ENCODE results near the gene MIPOL1. TPM values are rescaled to one million over a fixed set of nuclear protein-coding genes. Genes with fewer than 3 reads are reported as not detected.

MIPOL1 gene
- total RNA-seq, 1 donor from 2014 or later = not detected

DNA sequence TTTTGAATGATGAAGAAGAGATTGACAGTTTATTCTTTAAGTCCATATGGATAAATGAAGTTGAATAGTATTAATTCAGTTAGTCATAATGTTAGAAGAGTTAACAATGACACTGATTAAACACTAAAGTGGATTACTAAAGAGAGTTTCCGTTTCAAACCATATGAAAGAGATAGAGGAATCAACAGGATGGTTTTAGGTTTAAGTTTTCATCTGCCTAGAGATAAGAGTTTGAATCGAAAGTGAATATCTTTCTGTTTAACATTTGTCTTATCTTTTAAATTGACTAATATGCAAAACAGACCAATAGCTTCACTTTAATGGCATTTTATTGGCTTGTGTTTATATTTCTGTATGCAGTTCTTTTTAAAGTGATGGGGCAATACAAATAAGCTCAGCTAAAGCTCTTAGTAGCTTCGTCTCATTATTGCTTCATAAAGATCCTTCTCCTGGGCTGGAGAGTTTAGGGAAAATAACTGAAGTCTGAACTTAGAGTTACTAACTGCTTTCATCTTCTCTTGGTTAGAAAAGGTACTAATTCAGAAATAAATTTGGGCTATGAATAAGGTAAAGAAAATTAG lies 66.0 kb downstream of the MIPOL1 start:
- Mint-ChIP-seq H3K36me3 (ENCODE audit: low read depth) (no peaks in the 10 kb centered on the region), H3K27ac (no peak overlapping the region), H3K4me3 (no peak overlapping the region), H3K27me3 (no peaks in the 10 kb centered on the region), H3K4me1 (no peaks in the 10 kb centered on the region), H3K9me3 (no peaks in the 10 kb centered on the region)
- ChIA-PET POLR2A (no interaction called here), CTCF (no interaction called here)
- no peak for TF ChIP-seq CTCF (IDR thresholded peaks at IDR 0.05)
- ATAC-seq (ENCODE audit: low read depth) (no peak), DNase-seq (no peak)
- intact Hi-C loops (cut with micrococcal nuclease) = no loop called here

- TF ChIP-seq CTCF (IDR thresholded peaks at IDR 0.05) = no peak
- Mint-ChIP-seq H3K27me3 (no peaks in the 10 kb centered on the region), H3K4me1 (no peaks in the 10 kb centered on the region), H3K4me3 (no peak overlapping the region), H3K27ac (no peak overlapping the region), H3K36me3 (ENCODE audit: low read depth) (no peaks in the 10 kb centered on the region), H3K9me3 (no peaks in the 10 kb centered on the region)
- ATAC-seq (ENCODE audit: low read depth) (no peak), DNase-seq (no peak)
- POLR2A ChIA-PET = no interaction called here
- intact Hi-C loops (cut with micrococcal nuclease) = no loop called here
- CTCF ChIA-PET = no interaction called here
These were observed 71.1 kb downstream of the MIPOL1 start for GRCh38 chr14:37268788-37269187.

- H3K9me3 Mint-ChIP-seq = no peaks in the 10 kb centered on the region
- intact Hi-C loops (cut with micrococcal nuclease) = no loop called here
- ChIA-PET POLR2A (no interaction called here), CTCF (no interaction called here)
- ATAC-seq (ENCODE audit: low read depth) = no peak
- no peaks in the 10 kb centered on the region for H3K4me1 Mint-ChIP-seq
- H3K36me3 Mint-ChIP-seq (ENCODE audit: low read depth) = no peaks in the 10 kb centered on the region
- H3K4me3 Mint-ChIP-seq = no peak overlapping the region
- TF ChIP-seq CTCF (IDR thresholded peaks at IDR 0.05) = no peak
- H3K27ac Mint-ChIP-seq = no peak overlapping the region
- H3K27me3 Mint-ChIP-seq = no peaks in the 10 kb centered on the region
- no peak for DNase-seq
These were observed 72.9 kb downstream of the MIPOL1 start for GRCh38 chr14:37270629-37271028.

- no peaks in the 10 kb centered on the region for H3K36me3 Mint-ChIP-seq (ENCODE audit: low read depth)
- intact Hi-C loops (cut with micrococcal nuclease) = no loop called here
These were observed 74.8 kb downstream of the MIPOL1 start for GRCh38 chr14:37272569-37272968.

GRCh38 chr14:37274652-37275051 lies 76.9 kb downstream of the MIPOL1 start:
- no peak overlapping the region for H3K27ac Mint-ChIP-seq
- ChIA-PET CTCF (no interaction called here), POLR2A (no interaction called here)
- no peaks in the 10 kb centered on the region for H3K4me1 Mint-ChIP-seq
- H3K9me3 Mint-ChIP-seq = no peaks in the 10 kb centered on the region
- no peaks in the 10 kb centered on the region for H3K27me3 Mint-ChIP-seq
- H3K4me3 Mint-ChIP-seq = no peak overlapping the region
- DNase-seq (no peak), ATAC-seq (ENCODE audit: low read depth) (no peak)
- H3K36me3 Mint-ChIP-seq (ENCODE audit: low read depth) = no peaks in the 10 kb centered on the region
- intact Hi-C loops (cut with micrococcal nuclease) = no loop called here
- no peak for TF ChIP-seq CTCF (IDR thresholded peaks at IDR 0.05)

More at GRCh38 chr14:37272569-37272968, 74.8 kb downstream of the MIPOL1 start:
- no peaks in the 10 kb centered on the region for H3K27me3 Mint-ChIP-seq
- no peaks in the 10 kb centered on the region for H3K4me1 Mint-ChIP-seq
- ATAC-seq (ENCODE audit: low read depth) = no peak
- no peak for DNase-seq
- H3K9me3 Mint-ChIP-seq = no peaks in the 10 kb centered on the region
- POLR2A ChIA-PET = no interaction called here
- no peak for TF ChIP-seq CTCF (IDR thresholded peaks at IDR 0.05)
- no peak overlapping the region for H3K4me3 Mint-ChIP-seq
- CTCF ChIA-PET = no interaction called here
- no peak overlapping the region for H3K27ac Mint-ChIP-seq
